WTC11 (cell line): ENCODE data around the gene GSDME. TPM values are rescaled to one million over a fixed set of nuclear protein-coding genes. Genes with fewer than 3 reads are reported as not detected.

Experiments
- ATAC-seq: fragments of 200-7000 bp; cut with Tn5 transposase; 2 replicates; pipeline ENCODE4 v1.10.0; 2021; ENCODE audit warnings: mild to moderate bottlenecking, moderate library complexity
- CTCF ChIA-PET: fragments of 300-600 bp; sonication (Branson Sonifier 250); formaldehyde crosslinking; loops from one replicate; lab custom pipeline; 2021; ENCODE audit warnings: antibody characterized with exemption; lab: Charles Lee
- POLR2A ChIA-PET: fragments of 350-600 bp; sonication (Branson Sonifier 250); formaldehyde crosslinking; loops from one replicate; lab custom pipeline; 2021; ENCODE audit warnings: antibody characterized with exemption; lab: Charles Lee
- DNase-seq: peaks from one replicate; pipeline ENCODE4 v3.0.0; 2021; ENCODE audit warnings: low spot score
- H3K27ac Mint-ChIP-seq: 2 replicates; pipeline ENCODE4 v1.8.0; 2021; ENCODE audit warnings: mixed read lengths
- H3K27me3 Mint-ChIP-seq: 2 replicates; pipeline ENCODE4 v1.8.0; 2021; ENCODE audit warnings: low read depth, mild to moderate bottlenecking, moderate library complexity, mixed read lengths
- H3K36me3 Mint-ChIP-seq: 2 replicates; pipeline ENCODE4 v1.8.0; 2021; ENCODE audit warnings: mixed read lengths
- H3K4me1 Mint-ChIP-seq: 2 replicates; pipeline ENCODE4 v1.8.0; 2022; ENCODE audit warnings: mixed read lengths
- H3K4me3 Mint-ChIP-seq: 2 replicates; pipeline ENCODE4 v1.8.0; 2021; ENCODE audit warnings: mild to moderate bottlenecking, moderate library complexity, mixed read lengths
- H3K9me3 Mint-ChIP-seq: 2 replicates; pipeline ENCODE4 v1.8.0; 2021; ENCODE audit warnings: mixed read lengths
- CBFB ChIP-seq: sonication (generic); formaldehyde crosslinking; IDR thresholded peaks from 2 replicates; pipeline ENCODE4 v1.8.1; 2022; ENCODE audit warnings: mild to moderate bottlenecking, low read depth, missing genetic modification reagents
- CREM ChIP-seq: sonication (generic); formaldehyde crosslinking; IDR thresholded peaks from 2 replicates; pipeline ENCODE4 v1.8.1; 2022; ENCODE audit warnings: mild to moderate bottlenecking, missing genetic modification reagents, moderate library complexity
- EMX1 ChIP-seq: fragments of 250-450 bp; sonication (Bioruptor Pico); IDR thresholded peaks from 2 replicates; pipeline ENCODE4 v1.8.0; 2021; ENCODE audit warnings: mild to moderate bottlenecking
- ETV6 ChIP-seq: sonication (generic); formaldehyde crosslinking; IDR thresholded peaks from 2 replicates; pipeline ENCODE4 v1.8.1; 2022; ENCODE audit warnings: mild to moderate bottlenecking, missing genetic modification reagents
- MYBL2 ChIP-seq: sonication (generic); formaldehyde crosslinking; IDR thresholded peaks from 2 replicates; pipeline ENCODE4 v1.8.1; 2023; ENCODE audit warnings: mild to moderate bottlenecking, moderate library complexity, missing genetic modification reagents
- TEAD4 ChIP-seq: sonication (generic); formaldehyde crosslinking; IDR thresholded peaks from 2 replicates; pipeline ENCODE4 v1.8.0; 2022; ENCODE audit warnings: mild to moderate bottlenecking, missing genetic modification reagents
- ZNF121 ChIP-seq: sonication (generic); formaldehyde crosslinking; IDR thresholded peaks from 2 replicates; pipeline ENCODE4 v1.8.0; 2023; ENCODE audit warnings: missing genetic modification reagents
- ZNF232 ChIP-seq: sonication (generic); formaldehyde crosslinking; IDR thresholded peaks from 2 replicates; pipeline ENCODE4 v1.8.0; 2022; ENCODE audit warnings: mild to moderate bottlenecking, missing genetic modification reagents
- ZNF423 ChIP-seq: fragments of 250-450 bp; sonication (Bioruptor Pico); IDR thresholded peaks from 2 replicates; pipeline ENCODE4 v2.1.2; 2022; ENCODE audit warnings: mild to moderate bottlenecking, moderate library complexity
- total RNA-seq: library from RNA; stranded (reverse); gene quantifications from 3 replicates; pipeline ENCODE4 v1.2.3, GENCODE V29; 2021
- TF ChIP-seq, protein P1 (sequence below): sonication (generic); formaldehyde crosslinking; IDR thresholded peaks from 2 replicates; pipeline ENCODE4 v1.8.1; 2023; ENCODE audit warnings: mild to moderate bottlenecking, missing genetic modification reagents, moderate library complexity
- TF ChIP-seq, protein P2 (sequence below): fragments of 200-600 bp; IDR thresholded peaks from 2 replicates; pipeline ENCODE4 v1.8.0; 2022; ENCODE audit warnings: antibody characterized with exemption
- TF ChIP-seq, protein P3 (sequence below): sonication (generic); formaldehyde crosslinking; IDR thresholded peaks from 2 replicates; pipeline ENCODE4 v1.8.1; 2022; ENCODE audit warnings: mild to moderate bottlenecking, missing genetic modification reagents, moderate library complexity, borderline replicate concordance
- TF ChIP-seq, protein P4 (sequence below): sonication (generic); formaldehyde crosslinking; conservative IDR thresholded peaks from 2 replicates; pipeline ENCODE4 v1.8.1; 2023; ENCODE audit warnings: mild to moderate bottlenecking, low read depth, missing genetic modification reagents, moderate library complexity
- TF ChIP-seq, protein P5 (sequence below): fragments of 250-450 bp; sonication (Bioruptor Pico); IDR thresholded peaks from 2 replicates; pipeline ENCODE4 v1.9.0; 2021; ENCODE audit warnings: mild to moderate bottlenecking, borderline replicate concordance
- TF ChIP-seq, protein P6 (sequence below): sonication (generic); formaldehyde crosslinking; IDR thresholded peaks from 2 replicates; pipeline ENCODE4 v1.8.1; 2023; ENCODE audit warnings: mild to moderate bottlenecking, missing genetic modification reagents
- TF ChIP-seq, protein P7 (sequence below): sonication (generic); formaldehyde crosslinking; IDR thresholded peaks from 2 replicates; pipeline ENCODE4 v1.8.0; 2022; ENCODE audit warnings: mild to moderate bottlenecking, missing genetic modification reagents

Gene GSDME
- total RNA-seq, 1 experiment from 2014 or later, result 4.8 TPM

DNA sequence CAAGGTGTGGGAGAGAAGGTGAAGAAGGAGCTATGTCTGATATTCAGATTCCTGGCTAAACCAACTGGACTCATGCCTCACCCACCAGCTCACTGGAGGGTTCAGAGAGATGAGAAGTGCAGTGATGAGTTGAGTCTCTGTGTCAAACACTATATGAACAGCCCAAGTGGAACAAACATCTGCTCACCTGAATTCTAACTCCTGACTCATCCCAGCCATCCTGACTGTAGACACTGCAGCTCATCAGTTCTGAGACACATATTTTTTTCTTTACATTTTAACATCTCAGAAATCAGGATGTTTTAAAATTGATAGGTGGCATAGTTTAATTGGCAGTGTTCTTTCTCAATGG, 27.3 kb downstream of the GSDME start (continued):
- TF ChIP-seq, protein P1, sequence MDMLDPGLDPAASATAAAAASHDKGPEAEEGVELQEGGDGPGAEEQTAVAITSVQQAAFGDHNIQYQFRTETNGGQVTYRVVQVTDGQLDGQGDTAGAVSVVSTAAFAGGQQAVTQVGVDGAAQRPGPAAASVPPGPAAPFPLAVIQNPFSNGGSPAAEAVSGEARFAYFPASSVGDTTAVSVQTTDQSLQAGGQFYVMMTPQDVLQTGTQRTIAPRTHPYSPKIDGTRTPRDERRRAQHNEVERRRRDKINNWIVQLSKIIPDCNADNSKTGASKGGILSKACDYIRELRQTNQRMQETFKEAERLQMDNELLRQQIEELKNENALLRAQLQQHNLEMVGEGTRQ (CRISPR knock-in tag), result no peak
- TF ChIP-seq ZNF121 (CRISPR knock-in tag), result no peak
- TF ChIP-seq CBFB (CRISPR knock-in tag), result no peak
- TF ChIP-seq, protein P2, sequence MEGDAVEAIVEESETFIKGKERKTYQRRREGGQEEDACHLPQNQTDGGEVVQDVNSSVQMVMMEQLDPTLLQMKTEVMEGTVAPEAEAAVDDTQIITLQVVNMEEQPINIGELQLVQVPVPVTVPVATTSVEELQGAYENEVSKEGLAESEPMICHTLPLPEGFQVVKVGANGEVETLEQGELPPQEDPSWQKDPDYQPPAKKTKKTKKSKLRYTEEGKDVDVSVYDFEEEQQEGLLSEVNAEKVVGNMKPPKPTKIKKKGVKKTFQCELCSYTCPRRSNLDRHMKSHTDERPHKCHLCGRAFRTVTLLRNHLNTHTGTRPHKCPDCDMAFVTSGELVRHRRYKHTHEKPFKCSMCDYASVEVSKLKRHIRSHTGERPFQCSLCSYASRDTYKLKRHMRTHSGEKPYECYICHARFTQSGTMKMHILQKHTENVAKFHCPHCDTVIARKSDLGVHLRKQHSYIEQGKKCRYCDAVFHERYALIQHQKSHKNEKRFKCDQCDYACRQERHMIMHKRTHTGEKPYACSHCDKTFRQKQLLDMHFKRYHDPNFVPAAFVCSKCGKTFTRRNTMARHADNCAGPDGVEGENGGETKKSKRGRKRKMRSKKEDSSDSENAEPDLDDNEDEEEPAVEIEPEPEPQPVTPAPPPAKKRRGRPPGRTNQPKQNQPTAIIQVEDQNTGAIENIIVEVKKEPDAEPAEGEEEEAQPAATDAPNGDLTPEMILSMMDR, result no peak
- no peak for TF ChIP-seq ZNF232 (CRISPR knock-in tag)
- no peak for TF ChIP-seq ETV6 (CRISPR knock-in tag)
- no peak for TF ChIP-seq CREM
- TF ChIP-seq, protein P3, sequence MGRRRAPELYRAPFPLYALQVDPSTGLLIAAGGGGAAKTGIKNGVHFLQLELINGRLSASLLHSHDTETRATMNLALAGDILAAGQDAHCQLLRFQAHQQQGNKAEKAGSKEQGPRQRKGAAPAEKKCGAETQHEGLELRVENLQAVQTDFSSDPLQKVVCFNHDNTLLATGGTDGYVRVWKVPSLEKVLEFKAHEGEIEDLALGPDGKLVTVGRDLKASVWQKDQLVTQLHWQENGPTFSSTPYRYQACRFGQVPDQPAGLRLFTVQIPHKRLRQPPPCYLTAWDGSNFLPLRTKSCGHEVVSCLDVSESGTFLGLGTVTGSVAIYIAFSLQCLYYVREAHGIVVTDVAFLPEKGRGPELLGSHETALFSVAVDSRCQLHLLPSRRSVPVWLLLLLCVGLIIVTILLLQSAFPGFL, result no peak
- TF ChIP-seq MYBL2 (CRISPR knock-in tag), result no peak
- TF ChIP-seq, protein P4, sequence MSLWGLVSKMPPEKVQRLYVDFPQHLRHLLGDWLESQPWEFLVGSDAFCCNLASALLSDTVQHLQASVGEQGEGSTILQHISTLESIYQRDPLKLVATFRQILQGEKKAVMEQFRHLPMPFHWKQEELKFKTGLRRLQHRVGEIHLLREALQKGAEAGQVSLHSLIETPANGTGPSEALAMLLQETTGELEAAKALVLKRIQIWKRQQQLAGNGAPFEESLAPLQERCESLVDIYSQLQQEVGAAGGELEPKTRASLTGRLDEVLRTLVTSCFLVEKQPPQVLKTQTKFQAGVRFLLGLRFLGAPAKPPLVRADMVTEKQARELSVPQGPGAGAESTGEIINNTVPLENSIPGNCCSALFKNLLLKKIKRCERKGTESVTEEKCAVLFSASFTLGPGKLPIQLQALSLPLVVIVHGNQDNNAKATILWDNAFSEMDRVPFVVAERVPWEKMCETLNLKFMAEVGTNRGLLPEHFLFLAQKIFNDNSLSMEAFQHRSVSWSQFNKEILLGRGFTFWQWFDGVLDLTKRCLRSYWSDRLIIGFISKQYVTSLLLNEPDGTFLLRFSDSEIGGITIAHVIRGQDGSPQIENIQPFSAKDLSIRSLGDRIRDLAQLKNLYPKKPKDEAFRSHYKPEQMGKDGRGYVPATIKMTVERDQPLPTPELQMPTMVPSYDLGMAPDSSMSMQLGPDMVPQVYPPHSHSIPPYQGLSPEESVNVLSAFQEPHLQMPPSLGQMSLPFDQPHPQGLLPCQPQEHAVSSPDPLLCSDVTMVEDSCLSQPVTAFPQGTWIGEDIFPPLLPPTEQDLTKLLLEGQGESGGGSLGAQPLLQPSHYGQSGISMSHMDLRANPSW (CRISPR knock-in tag), result no peak
- no peak for TF ChIP-seq ZNF423 (CRISPR knock-in tag)
- TF ChIP-seq EMX1, result no peak
- TF ChIP-seq, protein P5, sequence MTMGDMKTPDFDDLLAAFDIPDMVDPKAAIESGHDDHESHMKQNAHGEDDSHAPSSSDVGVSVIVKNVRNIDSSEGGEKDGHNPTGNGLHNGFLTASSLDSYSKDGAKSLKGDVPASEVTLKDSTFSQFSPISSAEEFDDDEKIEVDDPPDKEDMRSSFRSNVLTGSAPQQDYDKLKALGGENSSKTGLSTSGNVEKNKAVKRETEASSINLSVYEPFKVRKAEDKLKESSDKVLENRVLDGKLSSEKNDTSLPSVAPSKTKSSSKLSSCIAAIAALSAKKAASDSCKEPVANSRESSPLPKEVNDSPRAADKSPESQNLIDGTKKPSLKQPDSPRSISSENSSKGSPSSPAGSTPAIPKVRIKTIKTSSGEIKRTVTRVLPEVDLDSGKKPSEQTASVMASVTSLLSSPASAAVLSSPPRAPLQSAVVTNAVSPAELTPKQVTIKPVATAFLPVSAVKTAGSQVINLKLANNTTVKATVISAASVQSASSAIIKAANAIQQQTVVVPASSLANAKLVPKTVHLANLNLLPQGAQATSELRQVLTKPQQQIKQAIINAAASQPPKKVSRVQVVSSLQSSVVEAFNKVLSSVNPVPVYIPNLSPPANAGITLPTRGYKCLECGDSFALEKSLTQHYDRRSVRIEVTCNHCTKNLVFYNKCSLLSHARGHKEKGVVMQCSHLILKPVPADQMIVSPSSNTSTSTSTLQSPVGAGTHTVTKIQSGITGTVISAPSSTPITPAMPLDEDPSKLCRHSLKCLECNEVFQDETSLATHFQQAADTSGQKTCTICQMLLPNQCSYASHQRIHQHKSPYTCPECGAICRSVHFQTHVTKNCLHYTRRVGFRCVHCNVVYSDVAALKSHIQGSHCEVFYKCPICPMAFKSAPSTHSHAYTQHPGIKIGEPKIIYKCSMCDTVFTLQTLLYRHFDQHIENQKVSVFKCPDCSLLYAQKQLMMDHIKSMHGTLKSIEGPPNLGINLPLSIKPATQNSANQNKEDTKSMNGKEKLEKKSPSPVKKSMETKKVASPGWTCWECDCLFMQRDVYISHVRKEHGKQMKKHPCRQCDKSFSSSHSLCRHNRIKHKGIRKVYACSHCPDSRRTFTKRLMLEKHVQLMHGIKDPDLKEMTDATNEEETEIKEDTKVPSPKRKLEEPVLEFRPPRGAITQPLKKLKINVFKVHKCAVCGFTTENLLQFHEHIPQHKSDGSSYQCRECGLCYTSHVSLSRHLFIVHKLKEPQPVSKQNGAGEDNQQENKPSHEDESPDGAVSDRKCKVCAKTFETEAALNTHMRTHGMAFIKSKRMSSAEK (CRISPR knock-in tag), result no peak

DNA sequence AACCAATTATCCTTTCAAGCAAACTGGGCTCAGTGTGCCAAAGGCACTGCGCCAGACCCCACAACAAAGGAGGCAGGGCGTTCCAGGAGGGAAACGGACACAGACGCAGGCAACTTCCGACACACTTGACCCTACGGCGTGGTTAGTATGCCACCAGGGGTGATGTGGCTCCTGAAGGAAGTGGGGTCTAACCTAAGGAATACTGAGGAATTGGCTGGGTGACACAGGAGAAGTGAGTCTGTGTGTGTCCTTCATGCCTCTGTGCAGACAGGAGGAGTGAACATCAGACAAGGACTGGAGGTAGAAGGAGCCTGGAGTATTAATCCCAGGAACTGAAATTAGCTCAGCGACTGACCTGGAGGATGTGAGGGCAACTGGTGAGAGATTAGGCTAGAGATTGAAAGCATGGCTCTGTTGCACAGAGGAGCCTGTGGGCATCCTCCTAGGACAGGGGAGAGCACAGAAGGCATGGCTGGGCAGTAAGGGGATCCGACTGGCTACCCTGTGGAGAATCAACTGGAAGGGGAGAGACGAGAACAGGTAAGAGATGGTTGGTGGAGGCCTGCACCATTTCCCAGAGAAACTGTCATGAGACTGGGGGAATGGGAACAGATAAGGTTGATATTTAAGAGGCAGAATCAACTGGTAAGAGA, 27.8 kb downstream of the GSDME start:
- TF ChIP-seq, protein P6, sequence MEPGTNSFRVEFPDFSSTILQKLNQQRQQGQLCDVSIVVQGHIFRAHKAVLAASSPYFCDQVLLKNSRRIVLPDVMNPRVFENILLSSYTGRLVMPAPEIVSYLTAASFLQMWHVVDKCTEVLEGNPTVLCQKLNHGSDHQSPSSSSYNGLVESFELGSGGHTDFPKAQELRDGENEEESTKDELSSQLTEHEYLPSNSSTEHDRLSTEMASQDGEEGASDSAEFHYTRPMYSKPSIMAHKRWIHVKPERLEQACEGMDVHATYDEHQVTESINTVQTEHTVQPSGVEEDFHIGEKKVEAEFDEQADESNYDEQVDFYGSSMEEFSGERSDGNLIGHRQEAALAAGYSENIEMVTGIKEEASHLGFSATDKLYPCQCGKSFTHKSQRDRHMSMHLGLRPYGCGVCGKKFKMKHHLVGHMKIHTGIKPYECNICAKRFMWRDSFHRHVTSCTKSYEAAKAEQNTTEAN (CRISPR knock-in tag), result no peak
- TF ChIP-seq TEAD4 (CRISPR knock-in tag) (no peak), CBFB (CRISPR knock-in tag) (no peak)
- TF ChIP-seq, protein P7, sequence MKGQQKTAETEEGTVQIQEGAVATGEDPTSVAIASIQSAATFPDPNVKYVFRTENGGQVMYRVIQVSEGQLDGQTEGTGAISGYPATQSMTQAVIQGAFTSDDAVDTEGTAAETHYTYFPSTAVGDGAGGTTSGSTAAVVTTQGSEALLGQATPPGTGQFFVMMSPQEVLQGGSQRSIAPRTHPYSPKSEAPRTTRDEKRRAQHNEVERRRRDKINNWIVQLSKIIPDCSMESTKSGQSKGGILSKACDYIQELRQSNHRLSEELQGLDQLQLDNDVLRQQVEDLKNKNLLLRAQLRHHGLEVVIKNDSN (CRISPR knock-in tag), result no peak
- TF ChIP-seq, all 79 proteins: peak for 0
- no peak for DNase-seq
- CTCF ChIA-PET, result interaction anchor here (1.8 kb wide), 1 partner anchor 14 kb away, joined by 5 read pairs; no protein-coding TSS in a partner anchor

More for the DNA sequence above, 27.8 kb downstream of the GSDME start:
- Mint-ChIP-seq H3K4me3 (no peak overlapping the region), H3K9me3 (peaks cover 8% of the 10 kb centered on the region), H3K36me3 (no peaks in the 10 kb centered on the region), H3K27ac (no peak overlapping the region), H3K4me1 (peaks cover 38% of the 10 kb centered on the region), H3K27me3 (peaks cover 39% of the 10 kb centered on the region)
- ATAC-seq, result no peak
- POLR2A ChIA-PET, result interaction anchor here (1.3 kb wide), 1 partner anchor 23 kb away, joined by 4 read pairs; no protein-coding TSS in a partner anchor
